Measurements from ENCODE around the gene TPK1.

DNA sequence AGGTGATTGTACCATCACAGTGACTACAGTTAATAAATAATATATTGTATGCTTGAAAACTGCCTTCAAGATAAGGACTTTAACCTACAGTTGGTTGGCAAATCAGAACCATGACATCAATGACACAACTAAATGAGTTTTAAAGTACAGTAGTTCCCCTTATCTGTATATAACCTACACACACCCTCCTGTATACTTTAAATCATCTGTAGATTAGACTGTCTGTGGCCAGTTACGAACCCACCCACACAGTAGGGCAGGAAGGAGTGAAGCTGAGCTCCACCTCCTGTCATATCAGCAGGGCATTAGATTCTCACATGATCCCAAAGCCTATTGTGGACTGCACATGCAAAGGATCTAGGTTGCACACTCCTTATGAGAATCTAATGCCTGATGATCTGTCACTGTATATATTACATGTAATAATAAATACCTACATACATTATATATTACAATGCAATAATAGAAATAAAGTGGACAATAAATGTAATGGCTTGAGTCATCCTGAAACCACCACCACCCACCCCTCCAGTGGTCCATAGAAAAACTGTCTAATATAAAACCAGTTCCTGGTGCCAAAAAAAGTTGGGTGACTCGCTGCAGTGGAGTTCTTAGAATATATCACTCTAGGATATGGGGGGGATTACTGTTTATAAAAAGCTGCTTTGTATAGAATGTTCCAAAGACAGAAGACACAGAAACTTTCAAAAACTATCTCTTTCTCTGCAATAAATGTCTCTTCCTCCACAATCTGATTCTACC is 5.6 kb downstream of the TPK1 start:
- TF ChIP-seq, protein P1, sequence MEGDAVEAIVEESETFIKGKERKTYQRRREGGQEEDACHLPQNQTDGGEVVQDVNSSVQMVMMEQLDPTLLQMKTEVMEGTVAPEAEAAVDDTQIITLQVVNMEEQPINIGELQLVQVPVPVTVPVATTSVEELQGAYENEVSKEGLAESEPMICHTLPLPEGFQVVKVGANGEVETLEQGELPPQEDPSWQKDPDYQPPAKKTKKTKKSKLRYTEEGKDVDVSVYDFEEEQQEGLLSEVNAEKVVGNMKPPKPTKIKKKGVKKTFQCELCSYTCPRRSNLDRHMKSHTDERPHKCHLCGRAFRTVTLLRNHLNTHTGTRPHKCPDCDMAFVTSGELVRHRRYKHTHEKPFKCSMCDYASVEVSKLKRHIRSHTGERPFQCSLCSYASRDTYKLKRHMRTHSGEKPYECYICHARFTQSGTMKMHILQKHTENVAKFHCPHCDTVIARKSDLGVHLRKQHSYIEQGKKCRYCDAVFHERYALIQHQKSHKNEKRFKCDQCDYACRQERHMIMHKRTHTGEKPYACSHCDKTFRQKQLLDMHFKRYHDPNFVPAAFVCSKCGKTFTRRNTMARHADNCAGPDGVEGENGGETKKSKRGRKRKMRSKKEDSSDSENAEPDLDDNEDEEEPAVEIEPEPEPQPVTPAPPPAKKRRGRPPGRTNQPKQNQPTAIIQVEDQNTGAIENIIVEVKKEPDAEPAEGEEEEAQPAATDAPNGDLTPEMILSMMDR (IDR thresholded peaks at IDR 0.05) = no peak
- no peak for TF ChIP-seq POLR2A (IDR thresholded peaks at IDR 0.05)

All from right lobe of liver (tissue), 4 donors.